Peyer's patch (tissue), 4 donors: ENCODE measurements around the gene ZNF609. TPM values are rescaled to one million over a fixed set of nuclear protein-coding genes. Genes with fewer than 3 reads are reported as not detected.

Source experiments
- DNase-seq, 3 donors: peaks; one replicate each; pipeline ENCODE4 v3.0.0-alpha.2; 2017 to 2019
- H3K27ac ChIP-seq, 4 donors: fragments of 200-600 bp; sonication (generic); one replicate each; pipeline ENCODE4 v1.5.1; 2016 to 2019
- H3K27me3 ChIP-seq, 2 donors: fragments of 200-600 bp; sonication (generic); one replicate each; pipeline ENCODE4 v1.5.1; 2019
- H3K36me3 ChIP-seq, 3 donors: fragments of 200-600 bp; sonication (generic); one replicate each; pipeline ENCODE4 v1.5.1; 2016 to 2019
- H3K4me1 ChIP-seq, 4 donors: fragments of 200-600 bp; sonication (generic); one replicate each; pipeline ENCODE4 v1.5.1; 2016 to 2019
- H3K4me3 ChIP-seq, 4 donors: fragments of 200-600 bp; sonication (generic); 1 replicate in 3 of 4; 2 replicates in 1 of 4; pipeline ENCODE4 v1.5.1; 2016 to 2019; ENCODE audit warnings: mild to moderate bottlenecking in 1 of 4
- H3K9me3 ChIP-seq, 4 donors: fragments of 200-600 bp; sonication (generic); one replicate each; pipeline ENCODE4 v1.5.1; 2016 to 2019; ENCODE audit warnings: mild to moderate bottlenecking in 1 of 4
- POLR2A ChIP-seq, 2 donors: fragments of 450-650 bp; IDR thresholded peaks; one replicate each; pipeline ENCODE4 v1.5.1; 2017; ENCODE audit warnings: antibody characterized with exemption in 2 of 2, mild to moderate bottlenecking in 2 of 2, moderate library complexity in 2 of 2
- total RNA-seq, 4 donors: library from RNA; depleted of rRNA; stranded (reverse); fragments of >200 nt; gene quantifications; one replicate each; pipeline ENCODE4 v1.1.0, GENCODE V29; 2016
- TF ChIP-seq, protein P1 (sequence below), 6 experiments: fragments of 450-650 bp in 4 of 6; fragments of 200-600 bp in 2 of 6; sonication (generic) in 1 of 6; IDR thresholded peaks; one replicate each; pipeline ENCODE4 v1.5.1; 2017 to 2019; ENCODE audit warnings: antibody characterized with exemption in 6 of 6, mild to moderate bottlenecking in 3 of 6, moderate library complexity in 1 of 6

The ZNF609 gene
- total RNA-seq, 4 donors from 2014 or later = 22.1 to 57.8 (median 36.0) TPM

DNA sequence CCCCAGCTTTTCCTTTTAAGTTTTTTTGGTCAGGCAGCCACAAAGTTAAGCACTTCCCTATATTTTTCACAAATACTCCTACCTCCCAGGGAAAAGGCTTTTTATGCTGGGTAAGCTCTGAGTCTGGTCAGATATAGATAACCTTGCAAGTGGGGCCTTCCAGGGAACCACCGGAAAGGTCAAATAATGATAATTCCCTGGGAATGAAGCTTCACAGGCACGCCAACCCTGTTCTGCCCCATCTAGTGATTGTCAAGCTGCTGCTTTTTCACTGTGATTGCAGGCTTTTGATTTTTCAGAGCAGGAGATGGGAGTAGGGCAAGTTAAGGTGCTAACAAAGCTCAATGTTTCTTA, 121.0 kb downstream of the ZNF609 start:
- no peak for DNase-seq
- no peak overlapping the region for H3K4me3 ChIP-seq
- H3K9me3 ChIP-seq = peaks cover 0 to 4% (median 0%) of the 10 kb centered on the region in 4 donors
- H3K4me1 ChIP-seq = no peaks in the 10 kb centered on the region
- H3K36me3 ChIP-seq = no peaks in the 10 kb centered on the region
- H3K27me3 ChIP-seq = no peaks in the 10 kb centered on the region
- H3K27ac ChIP-seq = no peak overlapping the region
- TF ChIP-seq, protein P1, sequence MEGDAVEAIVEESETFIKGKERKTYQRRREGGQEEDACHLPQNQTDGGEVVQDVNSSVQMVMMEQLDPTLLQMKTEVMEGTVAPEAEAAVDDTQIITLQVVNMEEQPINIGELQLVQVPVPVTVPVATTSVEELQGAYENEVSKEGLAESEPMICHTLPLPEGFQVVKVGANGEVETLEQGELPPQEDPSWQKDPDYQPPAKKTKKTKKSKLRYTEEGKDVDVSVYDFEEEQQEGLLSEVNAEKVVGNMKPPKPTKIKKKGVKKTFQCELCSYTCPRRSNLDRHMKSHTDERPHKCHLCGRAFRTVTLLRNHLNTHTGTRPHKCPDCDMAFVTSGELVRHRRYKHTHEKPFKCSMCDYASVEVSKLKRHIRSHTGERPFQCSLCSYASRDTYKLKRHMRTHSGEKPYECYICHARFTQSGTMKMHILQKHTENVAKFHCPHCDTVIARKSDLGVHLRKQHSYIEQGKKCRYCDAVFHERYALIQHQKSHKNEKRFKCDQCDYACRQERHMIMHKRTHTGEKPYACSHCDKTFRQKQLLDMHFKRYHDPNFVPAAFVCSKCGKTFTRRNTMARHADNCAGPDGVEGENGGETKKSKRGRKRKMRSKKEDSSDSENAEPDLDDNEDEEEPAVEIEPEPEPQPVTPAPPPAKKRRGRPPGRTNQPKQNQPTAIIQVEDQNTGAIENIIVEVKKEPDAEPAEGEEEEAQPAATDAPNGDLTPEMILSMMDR (IDR thresholded peaks at IDR 0.05) = no peak
- no peak for TF ChIP-seq POLR2A (IDR thresholded peaks at IDR 0.05)

DNA sequence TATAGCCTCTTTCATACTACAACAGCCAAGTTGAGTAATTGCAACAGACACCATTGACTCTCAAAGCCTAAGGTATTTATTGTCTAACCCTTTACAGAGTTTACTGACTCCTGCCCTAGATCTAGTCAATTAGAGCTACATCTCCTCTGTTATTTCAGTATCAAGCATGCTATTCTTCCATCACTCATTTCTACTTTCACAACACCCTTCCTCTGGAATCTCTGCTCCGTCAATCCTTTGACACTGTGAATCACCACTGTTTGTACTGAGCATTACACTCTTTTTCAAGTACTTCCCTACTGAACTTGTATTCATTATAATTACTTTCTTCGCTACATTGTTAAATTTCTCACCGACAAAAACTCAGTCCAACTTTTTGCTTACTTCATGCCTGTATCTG, 121.8 kb downstream of the ZNF609 start:
- DNase-seq = no peak
- Histone ChIP-seq H3K27me3 (no peaks in the 10 kb centered on the region), H3K4me1 (no peaks in the 10 kb centered on the region), H3K27ac (no peak overlapping the region), H3K36me3 (no peaks in the 10 kb centered on the region), H3K4me3 (no peak overlapping the region), H3K9me3 (peaks cover 0 to 4% (median 0%) of the 10 kb centered on the region in 4 donors)
- TF ChIP-seq, protein P1 (IDR thresholded peaks at IDR 0.05) = no peak
- no peak for TF ChIP-seq POLR2A (IDR thresholded peaks at IDR 0.05)

DNA sequence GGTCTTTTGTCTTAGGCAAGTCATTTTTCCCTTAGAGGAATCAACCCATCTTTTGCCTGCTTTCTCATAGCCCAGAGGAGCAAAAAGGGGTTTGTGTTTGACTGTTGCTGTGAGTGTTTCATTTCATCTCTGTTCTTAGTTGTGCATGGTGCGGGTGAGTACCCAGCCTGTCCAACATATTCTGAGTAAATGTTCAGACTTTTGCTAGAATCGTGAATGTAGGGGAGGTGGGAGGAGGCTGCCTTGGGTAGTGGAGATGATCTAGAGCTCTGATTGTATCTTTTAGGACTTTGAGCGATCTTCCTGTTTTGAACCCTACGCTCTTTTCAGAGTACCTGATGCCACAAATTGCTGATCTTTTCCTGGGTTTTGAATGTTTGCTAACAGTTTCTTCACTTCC, 123.1 kb downstream of the ZNF609 start:
- Histone ChIP-seq H3K9me3 (peaks cover 0 to 4% (median 0%) of the 10 kb centered on the region in 4 donors), H3K27me3 (no peaks in the 10 kb centered on the region), H3K27ac (no peak overlapping the region)

DNA sequence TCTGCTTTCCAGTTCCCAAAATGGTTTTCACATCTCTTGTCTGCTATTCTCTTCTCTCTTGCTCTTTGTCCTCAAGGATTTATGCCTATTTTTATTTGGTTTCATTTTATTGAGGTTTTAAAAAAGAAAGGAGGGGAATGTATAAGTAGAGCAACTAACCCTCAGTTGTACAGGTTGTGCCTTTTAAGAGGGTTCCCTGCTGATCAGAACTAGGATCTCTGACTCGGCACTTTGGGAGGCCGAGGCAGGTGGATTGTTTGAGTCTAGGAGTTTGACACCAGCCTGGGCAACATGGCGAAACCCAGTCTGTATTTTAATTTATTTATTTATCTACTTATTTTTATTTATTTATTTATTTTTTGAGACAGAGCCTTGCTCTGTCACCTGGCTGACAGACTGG, 123.6 kb downstream of the ZNF609 start:
- H3K4me3 ChIP-seq = no peak overlapping the region
- H3K36me3 ChIP-seq = no peaks in the 10 kb centered on the region
- H3K4me1 ChIP-seq = no peaks in the 10 kb centered on the region
- no peaks in the 10 kb centered on the region for H3K27me3 ChIP-seq
- TF ChIP-seq, protein P1 (IDR thresholded peaks at IDR 0.05) = no peak
- no peak for TF ChIP-seq POLR2A (IDR thresholded peaks at IDR 0.05)
- peaks cover 0 to 4% (median 0%) of the 10 kb centered on the region in 4 donors for H3K9me3 ChIP-seq
- no peak for DNase-seq
- H3K27ac ChIP-seq = no peak overlapping the region

More for the DNA sequence above, 123.1 kb downstream of the ZNF609 start:
- Histone ChIP-seq H3K4me3 (no peak overlapping the region), H3K4me1 (no peaks in the 10 kb centered on the region), H3K36me3 (no peaks in the 10 kb centered on the region)
- DNase-seq = no peak
- TF ChIP-seq, protein P1 (IDR thresholded peaks at IDR 0.05) = no peak
- no peak for TF ChIP-seq POLR2A (IDR thresholded peaks at IDR 0.05)

DNA sequence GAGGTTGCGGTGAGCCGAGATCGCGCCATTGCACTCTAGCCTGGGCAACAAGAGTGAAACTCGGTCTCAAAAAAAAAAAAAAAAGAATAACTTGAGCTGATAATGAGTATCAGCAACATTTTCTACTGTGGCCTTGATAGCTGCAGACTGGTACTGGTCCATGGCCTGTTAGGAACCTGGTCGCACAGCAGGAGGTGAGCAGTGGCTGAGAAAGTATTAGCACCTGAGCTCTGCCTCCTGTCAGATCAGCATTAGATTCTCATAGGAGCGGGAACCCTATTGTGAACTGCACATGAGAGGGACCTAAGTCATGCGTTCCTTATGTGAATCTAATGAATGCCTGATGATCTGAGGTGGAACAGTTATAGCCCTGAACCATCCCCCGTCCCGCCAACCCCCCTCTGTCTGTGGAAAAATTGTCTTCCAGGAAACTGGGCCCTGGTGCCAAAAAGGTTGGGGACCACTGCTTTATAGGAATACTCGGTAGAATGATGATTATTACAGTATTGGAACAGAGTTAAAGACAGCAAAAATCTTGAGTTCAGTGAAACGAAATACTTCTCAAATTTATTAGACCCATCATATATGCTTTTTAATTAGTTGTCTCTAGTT, 126.0 kb downstream of the ZNF609 start:
- Histone ChIP-seq H3K4me3 (no peak overlapping the region), H3K27me3 (no peaks in the 10 kb centered on the region), H3K27ac (no peak overlapping the region), H3K9me3 (no peaks in the 10 kb centered on the region), H3K36me3 (no peaks in the 10 kb centered on the region), H3K4me1 (no peaks in the 10 kb centered on the region)
- TF ChIP-seq, protein P1 (IDR thresholded peaks at IDR 0.05) = no peak
- no peak for TF ChIP-seq POLR2A (IDR thresholded peaks at IDR 0.05)
- no peak for DNase-seq

DNA sequence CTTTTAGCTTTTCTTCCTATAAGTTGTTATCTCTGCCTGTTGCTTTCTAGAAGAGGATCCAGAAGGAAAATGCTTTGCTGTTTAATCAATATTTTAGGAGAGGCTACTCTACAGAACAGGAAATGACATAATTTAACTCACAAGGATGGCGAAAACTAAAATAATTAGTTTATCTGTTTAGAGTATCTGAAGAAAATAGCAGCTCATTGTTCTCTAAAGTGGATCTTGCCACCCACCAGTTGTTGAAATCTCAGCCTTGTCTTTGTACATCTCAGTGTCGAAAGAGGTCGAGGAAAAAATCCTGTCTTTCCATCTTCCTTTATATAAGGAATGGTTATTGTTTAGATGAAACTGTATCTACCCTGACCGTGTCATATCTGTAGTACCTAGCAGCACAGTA, 126.6 kb downstream of the ZNF609 start:
- H3K4me1 ChIP-seq = no peaks in the 10 kb centered on the region
- H3K27me3 ChIP-seq = no peaks in the 10 kb centered on the region
- TF ChIP-seq, protein P1 (IDR thresholded peaks at IDR 0.05) = no peak
- TF ChIP-seq POLR2A (IDR thresholded peaks at IDR 0.05) = no peak
- H3K27ac ChIP-seq = no peak overlapping the region
- no peak overlapping the region for H3K4me3 ChIP-seq
- H3K9me3 ChIP-seq = no peaks in the 10 kb centered on the region
- DNase-seq = no peak
- H3K36me3 ChIP-seq = no peaks in the 10 kb centered on the region
